WTC11 (cell line): Measurements from ENCODE around the gene WLS. TPM values are rescaled to one million over a fixed set of nuclear protein-coding genes. Genes with fewer than 3 reads are reported as not detected.

ENCODE experiments used
- ATAC-seq: fragments of 200-7000 bp; cut with Tn5 transposase; 2 replicates; pipeline ENCODE4 v1.10.0; 2021; ENCODE audit warnings: mild to moderate bottlenecking, moderate library complexity
- CTCF ChIA-PET: fragments of 300-600 bp; sonication (Branson Sonifier 250); formaldehyde crosslinking; loops from one replicate; lab custom pipeline; 2021; ENCODE audit warnings: antibody characterized with exemption; lab: Charles Lee
- POLR2A ChIA-PET: fragments of 350-600 bp; sonication (Branson Sonifier 250); formaldehyde crosslinking; loops from one replicate; lab custom pipeline; 2021; ENCODE audit warnings: antibody characterized with exemption; lab: Charles Lee
- DNase-seq: peaks from one replicate; pipeline ENCODE4 v3.0.0; 2021; ENCODE audit warnings: low spot score
- H3K27ac Mint-ChIP-seq: 2 replicates; pipeline ENCODE4 v1.8.0; 2021; ENCODE audit warnings: mixed read lengths
- H3K27me3 Mint-ChIP-seq: 2 replicates; pipeline ENCODE4 v1.8.0; 2021; ENCODE audit warnings: low read depth, mild to moderate bottlenecking, moderate library complexity, mixed read lengths
- H3K36me3 Mint-ChIP-seq: 2 replicates; pipeline ENCODE4 v1.8.0; 2021; ENCODE audit warnings: mixed read lengths
- H3K4me1 Mint-ChIP-seq: 2 replicates; pipeline ENCODE4 v1.8.0; 2022; ENCODE audit warnings: mixed read lengths
- H3K4me3 Mint-ChIP-seq: 2 replicates; pipeline ENCODE4 v1.8.0; 2021; ENCODE audit warnings: mild to moderate bottlenecking, moderate library complexity, mixed read lengths
- H3K9me3 Mint-ChIP-seq: 2 replicates; pipeline ENCODE4 v1.8.0; 2021; ENCODE audit warnings: mixed read lengths
- GTF2I ChIP-seq: fragments of 250-450 bp; sonication (Bioruptor Pico); conservative IDR thresholded peaks from 2 replicates; pipeline ENCODE4 v1.4.0; 2021; ENCODE audit warnings: mild to moderate bottlenecking
- KAT7 ChIP-seq: sonication (generic); formaldehyde crosslinking; IDR thresholded peaks from 2 replicates; pipeline ENCODE4 v1.8.1; 2023; ENCODE audit warnings: missing genetic modification reagents, mild to moderate bottlenecking, borderline replicate concordance
- MLX ChIP-seq: sonication (generic); formaldehyde crosslinking; IDR thresholded peaks from 2 replicates; pipeline ENCODE4 v1.8.1; 2023; ENCODE audit warnings: mild to moderate bottlenecking, missing genetic modification reagents, moderate library complexity
- NFATC4 ChIP-seq: fragments of 250-450 bp; sonication (Bioruptor Pico); IDR thresholded peaks from 2 replicates; pipeline ENCODE4 v1.9.0; 2021; ENCODE audit warnings: mild to moderate bottlenecking
- NFYB ChIP-seq: sonication (generic); formaldehyde crosslinking; conservative IDR thresholded peaks from 2 replicates; pipeline ENCODE4 v1.8.0; 2022; ENCODE audit warnings: low read depth, missing genetic modification reagents
- NR1H2 ChIP-seq: sonication (generic); formaldehyde crosslinking; IDR thresholded peaks from 2 replicates; pipeline ENCODE4 v1.9.0; 2021; ENCODE audit warnings: mild to moderate bottlenecking, moderate library complexity, missing genetic modification reagents
- NR2C2 ChIP-seq: sonication (generic); formaldehyde crosslinking; IDR thresholded peaks from 2 replicates; pipeline ENCODE4 v1.8.0; 2022; ENCODE audit warnings: mild to moderate bottlenecking, missing genetic modification reagents
- PRDM15 ChIP-seq: sonication (generic); formaldehyde crosslinking; IDR thresholded peaks from 2 replicates; pipeline ENCODE4 v1.8.0; 2022; ENCODE audit warnings: missing genetic modification reagents
- TEAD1 ChIP-seq: sonication (generic); formaldehyde crosslinking; IDR thresholded peaks from 2 replicates; pipeline ENCODE4 v1.8.0; 2022; ENCODE audit warnings: mild to moderate bottlenecking, missing genetic modification reagents
- TEAD4 ChIP-seq: sonication (generic); formaldehyde crosslinking; IDR thresholded peaks from 2 replicates; pipeline ENCODE4 v1.8.0; 2022; ENCODE audit warnings: mild to moderate bottlenecking, missing genetic modification reagents
- USF2 ChIP-seq: sonication (generic); formaldehyde crosslinking; IDR thresholded peaks from 2 replicates; pipeline ENCODE4 v1.8.1; 2023; ENCODE audit warnings: mild to moderate bottlenecking, missing genetic modification reagents, moderate library complexity
- ZNF532 ChIP-seq: fragments of 250-450 bp; sonication (Bioruptor Pico); IDR thresholded peaks from 2 replicates; pipeline ENCODE4 v1.9.0; 2021; ENCODE audit warnings: mild to moderate bottlenecking, borderline replicate concordance
- total RNA-seq: library from RNA; stranded (reverse); gene quantifications from 3 replicates; pipeline ENCODE4 v1.2.3, GENCODE V29; 2021
- TF ChIP-seq, protein P1 (sequence below): fragments of 250-450 bp; sonication (Bioruptor Pico); IDR thresholded peaks from 2 replicates; pipeline ENCODE4 v2.1.2; 2022; ENCODE audit warnings: mild to moderate bottlenecking, moderate library complexity
- TF ChIP-seq, protein P2 (sequence below): fragments of 250-450 bp; sonication (Bioruptor Pico); IDR thresholded peaks from 2 replicates; pipeline ENCODE4 v1.9.0; 2021; ENCODE audit warnings: mild to moderate bottlenecking
- TF ChIP-seq, protein P3 (sequence below): sonication (generic); formaldehyde crosslinking; IDR thresholded peaks from 2 replicates; pipeline ENCODE4 v1.8.0; 2023; ENCODE audit warnings: mild to moderate bottlenecking, missing genetic modification reagents

The WLS gene
- total RNA-seq, 1 experiment from 2014 or later, result 4.5 TPM

DNA sequence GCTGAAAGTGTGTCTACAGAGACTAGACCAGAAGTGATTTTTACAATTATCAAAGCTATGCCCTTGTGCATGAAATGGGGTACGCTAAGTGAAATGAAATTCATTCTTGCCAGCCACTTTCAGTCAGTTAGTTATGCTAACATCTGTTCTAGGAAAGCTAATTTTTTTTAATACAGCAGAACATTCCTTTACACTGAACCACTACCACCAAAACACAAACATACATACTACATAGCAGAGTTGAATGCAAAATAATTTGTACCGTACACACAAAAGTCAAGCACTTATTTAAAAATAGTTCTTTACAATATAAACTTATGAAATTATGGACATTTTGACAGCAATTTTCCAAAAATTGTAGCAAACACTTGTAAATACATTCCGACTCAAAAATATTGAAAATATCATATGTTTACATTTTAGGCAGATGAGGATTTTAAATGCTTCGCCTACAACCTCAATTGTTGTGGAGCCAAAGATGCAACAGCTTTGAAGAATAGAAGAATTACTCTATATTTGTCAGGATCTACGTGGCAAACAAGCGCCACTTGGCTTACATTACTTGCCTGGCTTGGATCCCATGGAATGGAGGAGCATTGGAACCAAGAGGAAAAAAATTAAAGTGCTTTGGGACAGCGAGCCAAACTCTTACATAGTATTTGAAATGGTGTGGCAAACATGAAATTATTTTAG, 30.6 kb downstream of the WLS start (continued):
- TF ChIP-seq, protein P1, sequence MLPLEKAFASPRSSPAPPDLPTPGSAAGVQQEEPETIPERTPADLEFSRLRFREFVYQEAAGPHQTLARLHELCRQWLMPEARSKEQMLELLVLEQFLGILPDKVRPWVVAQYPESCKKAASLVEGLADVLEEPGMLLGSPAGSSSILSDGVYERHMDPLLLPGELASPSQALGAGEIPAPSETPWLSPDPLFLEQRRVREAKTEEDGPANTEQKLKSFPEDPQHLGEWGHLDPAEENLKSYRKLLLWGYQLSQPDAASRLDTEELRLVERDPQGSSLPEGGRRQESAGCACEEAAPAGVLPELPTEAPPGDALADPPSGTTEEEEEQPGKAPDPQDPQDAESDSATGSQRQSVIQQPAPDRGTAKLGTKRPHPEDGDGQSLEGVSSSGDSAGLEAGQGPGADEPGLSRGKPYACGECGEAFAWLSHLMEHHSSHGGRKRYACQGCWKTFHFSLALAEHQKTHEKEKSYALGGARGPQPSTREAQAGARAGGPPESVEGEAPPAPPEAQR (CRISPR knock-in tag), result no peak
- no peak for TF ChIP-seq USF2 (CRISPR knock-in tag)
- TF ChIP-seq, protein P2, sequence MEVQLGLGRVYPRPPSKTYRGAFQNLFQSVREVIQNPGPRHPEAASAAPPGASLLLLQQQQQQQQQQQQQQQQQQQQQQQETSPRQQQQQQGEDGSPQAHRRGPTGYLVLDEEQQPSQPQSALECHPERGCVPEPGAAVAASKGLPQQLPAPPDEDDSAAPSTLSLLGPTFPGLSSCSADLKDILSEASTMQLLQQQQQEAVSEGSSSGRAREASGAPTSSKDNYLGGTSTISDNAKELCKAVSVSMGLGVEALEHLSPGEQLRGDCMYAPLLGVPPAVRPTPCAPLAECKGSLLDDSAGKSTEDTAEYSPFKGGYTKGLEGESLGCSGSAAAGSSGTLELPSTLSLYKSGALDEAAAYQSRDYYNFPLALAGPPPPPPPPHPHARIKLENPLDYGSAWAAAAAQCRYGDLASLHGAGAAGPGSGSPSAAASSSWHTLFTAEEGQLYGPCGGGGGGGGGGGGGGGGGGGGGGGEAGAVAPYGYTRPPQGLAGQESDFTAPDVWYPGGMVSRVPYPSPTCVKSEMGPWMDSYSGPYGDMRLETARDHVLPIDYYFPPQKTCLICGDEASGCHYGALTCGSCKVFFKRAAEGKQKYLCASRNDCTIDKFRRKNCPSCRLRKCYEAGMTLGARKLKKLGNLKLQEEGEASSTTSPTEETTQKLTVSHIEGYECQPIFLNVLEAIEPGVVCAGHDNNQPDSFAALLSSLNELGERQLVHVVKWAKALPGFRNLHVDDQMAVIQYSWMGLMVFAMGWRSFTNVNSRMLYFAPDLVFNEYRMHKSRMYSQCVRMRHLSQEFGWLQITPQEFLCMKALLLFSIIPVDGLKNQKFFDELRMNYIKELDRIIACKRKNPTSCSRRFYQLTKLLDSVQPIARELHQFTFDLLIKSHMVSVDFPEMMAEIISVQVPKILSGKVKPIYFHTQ (CRISPR knock-in tag), result no peak
- TF ChIP-seq NFATC4 (CRISPR knock-in tag), result no peak
- TF ChIP-seq, protein P3, sequence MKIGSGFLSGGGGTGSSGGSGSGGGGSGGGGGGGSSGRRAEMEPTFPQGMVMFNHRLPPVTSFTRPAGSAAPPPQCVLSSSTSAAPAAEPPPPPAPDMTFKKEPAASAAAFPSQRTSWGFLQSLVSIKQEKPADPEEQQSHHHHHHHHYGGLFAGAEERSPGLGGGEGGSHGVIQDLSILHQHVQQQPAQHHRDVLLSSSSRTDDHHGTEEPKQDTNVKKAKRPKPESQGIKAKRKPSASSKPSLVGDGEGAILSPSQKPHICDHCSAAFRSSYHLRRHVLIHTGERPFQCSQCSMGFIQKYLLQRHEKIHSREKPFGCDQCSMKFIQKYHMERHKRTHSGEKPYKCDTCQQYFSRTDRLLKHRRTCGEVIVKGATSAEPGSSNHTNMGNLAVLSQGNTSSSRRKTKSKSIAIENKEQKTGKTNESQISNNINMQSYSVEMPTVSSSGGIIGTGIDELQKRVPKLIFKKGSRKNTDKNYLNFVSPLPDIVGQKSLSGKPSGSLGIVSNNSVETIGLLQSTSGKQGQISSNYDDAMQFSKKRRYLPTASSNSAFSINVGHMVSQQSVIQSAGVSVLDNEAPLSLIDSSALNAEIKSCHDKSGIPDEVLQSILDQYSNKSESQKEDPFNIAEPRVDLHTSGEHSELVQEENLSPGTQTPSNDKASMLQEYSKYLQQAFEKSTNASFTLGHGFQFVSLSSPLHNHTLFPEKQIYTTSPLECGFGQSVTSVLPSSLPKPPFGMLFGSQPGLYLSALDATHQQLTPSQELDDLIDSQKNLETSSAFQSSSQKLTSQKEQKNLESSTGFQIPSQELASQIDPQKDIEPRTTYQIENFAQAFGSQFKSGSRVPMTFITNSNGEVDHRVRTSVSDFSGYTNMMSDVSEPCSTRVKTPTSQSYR (CRISPR knock-in tag), result no peak

- TF ChIP-seq, protein P1 (CRISPR knock-in tag), result no peak
- TF ChIP-seq NR1H2 (CRISPR knock-in tag) (no peak), TEAD1 (no peak), TEAD4 (no peak), NFYB (CRISPR knock-in tag) (no peak), NR2C2 (CRISPR knock-in tag) (no peak), PRDM15 (CRISPR knock-in tag) (no peak), KAT7 (CRISPR knock-in tag) (no peak), GTF2I (CRISPR knock-in tag) (no peak), MLX (CRISPR knock-in tag) (no peak), ZNF532 (CRISPR knock-in tag) (no peak)
- TF ChIP-seq, all 79 proteins: peak for 0
- H3K4me3 Mint-ChIP-seq, result no peak overlapping the region
- no peak for DNase-seq
- H3K36me3 Mint-ChIP-seq, result no peaks in the 10 kb centered on the region
- H3K9me3 Mint-ChIP-seq, result no peaks in the 10 kb centered on the region
- ChIA-PET POLR2A (no interaction called here), CTCF (no interaction called here)
- H3K4me1 Mint-ChIP-seq, result peaks cover 25% of the 10 kb centered on the region
- no peak overlapping the region for H3K27ac Mint-ChIP-seq
- no peaks in the 10 kb centered on the region; the same call in 1 of the 2 replicates for H3K27me3 Mint-ChIP-seq
- peak; percentile 65 for ATAC-seq
Measured at GRCh38 chr1:68199603-68200002, 32.7 kb downstream of the WLS start.
